PC-3 (cell line): ENCODE measurements around the gene PRKAR1B. TPM values are rescaled to one million over a fixed set of nuclear protein-coding genes. Genes with fewer than 3 reads are reported as not detected.

Source experiments
- ATAC-seq: fragments of 200-7000 bp; cut with Tn5 transposase; 2 replicates; pipeline ENCODE4 v1.9.1; 2020; ENCODE audit warnings: mild to moderate bottlenecking, moderate library complexity
- BruUV-seq: library from RNA; stranded (reverse); fragments of 400-500 nt; replicated peaks from 2 replicates; lab custom pipeline; 2021; lab: Mats Ljungman, UMichigan
- CTCF ChIA-PET: fragments of 300-600 bp; sonication (Branson Sonifier 250); formaldehyde crosslinking; loops from one replicate; lab custom pipeline; 2022; ENCODE audit warnings: antibody characterized with exemption; lab: Charles Lee
- POLR2A ChIA-PET: fragments of 300-600 bp; sonication (Branson Sonifier 250); formaldehyde crosslinking; loops from one replicate; lab custom pipeline; 2022; ENCODE audit warnings: antibody characterized with exemption; ENCODE audit not compliant: unreplicated experiment; lab: Charles Lee
- DNase-seq: peaks from one replicate; pipeline ENCODE4 v3.0.0-alpha.2; 2015
- H2AFZ ChIP-seq: fragments of 300-600 bp; sonication (generic); 2 replicates; pipeline ENCODE4 v1.6.0; 2016; ENCODE audit warnings: antibody characterized with exemption, low read length
- H3F3A ChIP-seq: fragments of 300-600 bp; sonication (generic); one replicate; pipeline ENCODE4 v1.6.0; 2017; ENCODE audit warnings: antibody characterized with exemption, low read length, control low read depth, mild to moderate bottlenecking; ENCODE audit not compliant: unreplicated experiment
- H3K27ac ChIP-seq: fragments of 300-600 bp; sonication (generic); 2 replicates; pipeline ENCODE4 v1.5.1; 2016; ENCODE audit warnings: mild to moderate bottlenecking, low read length
- H3K27me3 ChIP-seq: fragments of 300-600 bp; sonication (generic); 2 replicates; pipeline ENCODE4 v1.6.1; 2016; ENCODE audit warnings: low read length, mixed read lengths
- H3K36me3 ChIP-seq: fragments of 300-600 bp; sonication (generic); 2 replicates; pipeline ENCODE4 v1.6.1; 2016; ENCODE audit warnings: low read depth, mixed run types, low read length, mixed read lengths
- H3K4me1 ChIP-seq: fragments of 300-600 bp; sonication (generic); 2 replicates; pipeline ENCODE4 v1.5.1; 2016; ENCODE audit warnings: low read length; ENCODE audit not compliant: insufficient read depth
- H3K4me2 ChIP-seq: fragments of 300-600 bp; sonication (generic); 2 replicates; pipeline ENCODE4 v1.6.0; 2016; ENCODE audit warnings: low read length
- H3K4me3 ChIP-seq: fragments of 300-600 bp; sonication (generic); 2 replicates; pipeline ENCODE4 v1.5.1; 2016; ENCODE audit warnings: mild to moderate bottlenecking, low read length, mixed read lengths
- H3K79me2 ChIP-seq: fragments of 300-600 bp; sonication (generic); 2 replicates; pipeline ENCODE4 v1.6.1; 2017; ENCODE audit warnings: low read length, mixed read lengths
- H3K9ac ChIP-seq: fragments of 300-600 bp; sonication (generic); 2 replicates; pipeline ENCODE4 v1.6.0; 2016; ENCODE audit warnings: mild to moderate bottlenecking, low read length
- H3K9me2 ChIP-seq: fragments of 300-600 bp; sonication (generic); replicated peaks from 2 replicates; pipeline ENCODE4 v1.6.1; 2016; ENCODE audit warnings: mixed run types, low read length, mixed read lengths
- H3K9me3 ChIP-seq: fragments of 300-600 bp; sonication (generic); 2 replicates; pipeline ENCODE4 v1.6.1; 2016; ENCODE audit warnings: low read length, mixed read lengths
- H4K20me1 ChIP-seq: fragments of 300-600 bp; sonication (generic); 2 replicates; pipeline ENCODE4 v1.6.1; 2016; ENCODE audit warnings: low read length, mixed read lengths
- CTCF ChIP-seq: fragments of 300-600 bp; sonication (generic); conservative IDR thresholded peaks from 2 replicates; pipeline ENCODE4 v1.5.1; 2017; ENCODE audit warnings: antibody characterized with exemption, low read depth, mild to moderate bottlenecking, low read length
- EZH2 ChIP-seq: fragments of 300-600 bp; sonication (generic); IDR thresholded peaks from one replicate; pipeline ENCODE4 v1.6.1; 2017; ENCODE audit warnings: antibody characterized with exemption, mild to moderate bottlenecking, low read length; ENCODE audit not compliant: unreplicated experiment
- EZH2phosphoT487 ChIP-seq: fragments of 300-600 bp; sonication (generic); IDR thresholded peaks from 2 replicates; pipeline ENCODE4 v1.6.1; 2018; ENCODE audit warnings: mild to moderate bottlenecking, antibody characterized with exemption, low read length, borderline replicate concordance
- intact Hi-C: fragments of 100-400 bp; cut with micrococcal nuclease; formaldehyde crosslinking; loops from 2 replicates; pipeline ENCODE4 v1.9.0; 2023
- total RNA-seq: library from RNA; depleted of rRNA; stranded (reverse); fragments of >200 nt; gene quantifications from 2 replicates; pipeline ENCODE4 v1.2.3, GENCODE V29; 2014; rRNA removed

The PRKAR1B gene
- total RNA-seq, 1 experiment from 2014 or later, result 15.6 TPM

DNA sequence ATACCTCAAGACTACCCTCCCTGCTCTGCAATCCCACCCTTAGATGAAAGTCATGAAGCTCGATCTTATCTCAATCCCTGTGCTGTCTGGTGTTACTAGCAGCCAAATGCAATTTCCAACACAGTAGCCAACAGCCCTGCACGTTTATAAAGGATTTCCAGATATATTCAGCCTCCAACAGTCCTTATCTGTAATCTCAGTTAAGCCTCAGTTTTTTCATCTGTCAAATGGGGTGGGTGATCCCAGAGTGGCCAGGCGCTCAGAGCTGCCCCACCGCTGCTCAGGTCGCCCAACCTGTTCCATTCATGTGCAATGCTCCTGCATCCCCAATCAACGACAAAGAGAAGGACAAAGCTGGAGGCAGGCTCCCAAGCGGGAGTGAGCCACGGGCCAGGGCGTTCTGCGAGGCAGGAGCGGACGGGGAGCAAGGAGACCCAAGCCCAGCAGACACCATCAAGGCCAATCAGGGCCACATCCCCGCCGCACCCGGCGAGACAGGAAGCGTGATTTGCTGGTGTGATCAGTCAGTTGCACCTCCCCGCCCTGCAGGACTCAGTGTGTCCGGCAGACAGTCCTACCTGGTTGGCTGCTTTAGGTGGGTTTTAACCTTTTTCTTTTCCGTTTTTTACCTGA lies 227.1 kb downstream of the PRKAR1B start:
- TF ChIP-seq EZH2, result no peak
- no peak for TF ChIP-seq EZH2phosphoT487
- no peak for TF ChIP-seq CTCF
- Histone ChIP-seq H3K27ac (no peak overlapping the region), H2AFZ (no peak overlapping the region), H3K36me3 (no peaks in the 10 kb centered on the region; the same call in 1 of the 2 replicates), H3F3A (no peaks in the 10 kb centered on the region), H3K9me3 (no peaks in the 10 kb centered on the region), H3K9me2 (no peaks in the 10 kb centered on the region), H3K27me3 (no peaks in the 10 kb centered on the region), H3K4me2 (no peak overlapping the region), H3K4me3 (no peak overlapping the region), H4K20me1 (no peaks in the 10 kb centered on the region), H3K9ac (no peak overlapping the region), H3K79me2 (no peaks in the 10 kb centered on the region), H3K4me1 (no peaks in the 10 kb centered on the region)
- POLR2A ChIA-PET, result no interaction called here
- no TSS peak for BruUV-seq
- CTCF ChIA-PET, result no interaction called here
- no peak for DNase-seq
- ATAC-seq, result no peak
- intact Hi-C loops, result no loop called here

Other genes starting within 250 kb of the PRKAR1B start
- gene PDGFA, start 207.4 kb downstream of the PRKAR1B start, total RNA-seq, result 16.1 and 18.4 TPM in 2 replicates
- 66.3 and 73.7 TPM in 2 replicates for gene DNAAF5, start 582 bp downstream of the PRKAR1B start, total RNA-seq
- gene SUN1, start 105.2 kb upstream of the PRKAR1B start, total RNA-seq, result 92.5 and 100 TPM in 2 replicates
- gene GET4, start 149.3 kb upstream of the PRKAR1B start, total RNA-seq, result 96.7 and 115 TPM in 2 replicates
- 31.2 and 36.4 TPM in 2 replicates for gene ADAP1, start 227.4 kb upstream of the PRKAR1B start, total RNA-seq
- 11.6 and 12.4 TPM in 2 replicates for gene COX19, start 248.3 kb upstream of the PRKAR1B start, total RNA-seq